ENCODE results near the gene GSTM2.

The GSTM2 gene

GRCh38 chr1:109714661-109715372 lies 47.0 kb downstream of the GSTM2 start:
- DNase-seq (ENCODE audit: low read depth in 3 of 3) = no peak

GRCh38 chr1:109716121-109716520 lies 48.3 kb downstream of the GSTM2 start:
- no peak for DNase-seq (ENCODE audit: low read depth in 3 of 3)

- no peak for DNase-seq (ENCODE audit: low read depth in 3 of 3)
Observed at GRCh38 chr1:109716570-109717090, 48.8 kb downstream of the GSTM2 start.

GRCh38 chr1:109717729-109718128 lies 49.9 kb downstream of the GSTM2 start:
- no peak for DNase-seq (ENCODE audit: low read depth in 3 of 3)

- no peak for DNase-seq (ENCODE audit: low read depth in 3 of 3)
Observed at GRCh38 chr1:109718495-109718894, 50.6 kb downstream of the GSTM2 start.

- no peak for DNase-seq (ENCODE audit: low read depth in 3 of 3)
Observed at GRCh38 chr1:109719337-109719837, 51.5 kb downstream of the GSTM2 start.

- DNase-seq (ENCODE audit: low read depth in 3 of 3) = no peak
Observed at GRCh38 chr1:109721042-109721441, 53.2 kb downstream of the GSTM2 start.

- DNase-seq (ENCODE audit: low read depth in 3 of 3) = no peak
Observed at GRCh38 chr1:109721971-109722370, 54.1 kb downstream of the GSTM2 start.

- DNase-seq (ENCODE audit: low read depth in 3 of 3) = no peak
Observed at GRCh38 chr1:109722908-109723691, 55.2 kb downstream of the GSTM2 start.
